Natural killer cell treated with Interleukin-12 subunit alpha and Interleukin-12 subunit beta and Interleukin-15 and Interleukin-18, amount 100 ng/mL, for 72 hours (primary cell): ENCODE data around the gene NEDD4L. TPM values are rescaled to one million over a fixed set of nuclear protein-coding genes. Genes with fewer than 3 reads are reported as not detected.

Experiments used
- ATAC-seq, 2 donors: fragments of 150-1000 bp; cut with Tn5 transposase in 1 of 2; sonication (Bioruptor Pico), chemical (Tn5 transposase) in 1 of 2; 2 replicates each; pipeline ENCODE4 v1.10.0; 2021
- DNase-seq: peaks from one replicate; pipeline ENCODE4 v3.0.0; 2022; ENCODE audit warnings: low spot score
- H3K27ac Mint-ChIP-seq, 2 donors: 1 replicate in 1 of 2; 2 replicates in 1 of 2; pipeline ENCODE4 v1.8.0; 2022; ENCODE audit warnings: mixed read lengths in 2 of 2, mild to moderate bottlenecking in 1 of 2, moderate library complexity in 1 of 2
- H3K27me3 Mint-ChIP-seq, 2 donors: 1 replicate in 1 of 2; 2 replicates in 1 of 2; pipeline ENCODE4 v1.8.0; 2022; ENCODE audit warnings: mixed read lengths in 2 of 2
- H3K36me3 Mint-ChIP-seq: one replicate; pipeline ENCODE4 v1.8.0; 2022; ENCODE audit warnings: mixed read lengths
- H3K4me1 Mint-ChIP-seq, 2 donors: 1 replicate in 1 of 2; 2 replicates in 1 of 2; pipeline ENCODE4 v1.8.0; 2022; ENCODE audit warnings: low read depth in 2 of 2, mixed read lengths in 2 of 2, mild to moderate bottlenecking in 1 of 2
- H3K4me3 Mint-ChIP-seq: one replicate; pipeline ENCODE4 v1.8.0; 2022; ENCODE audit warnings: mixed read lengths
- H3K9me3 Mint-ChIP-seq: 2 replicates; pipeline ENCODE4 v1.8.0; 2022; ENCODE audit warnings: mixed read lengths
- total RNA-seq, 2 donors: library from RNA; stranded (reverse); gene quantifications; one replicate each; pipeline ENCODE4 v1.2.3, GENCODE V29; 2022

The NEDD4L gene
- total RNA-seq, 2 donors from 2014 or later = 8.6 to 16.5 TPM

- Mint-ChIP-seq H3K27me3 (peaks cover 0 to 2% of the 10 kb centered on the region in 2 donors), H3K4me3 (no peak overlapping the region), H3K27ac (no peak overlapping the region), H3K9me3 (no peaks in the 10 kb centered on the region), H3K36me3 (no peaks in the 10 kb centered on the region), H3K4me1 (peaks cover 0 to 7% of the 10 kb centered on the region in 2 donors)
- DNase-seq (no peak), ATAC-seq (no peak)
Observed at GRCh38 chr18:58097907-58098166, 53.8 kb downstream of the NEDD4L start.

GRCh38 chr18:58098706-58099105 lies 54.7 kb downstream of the NEDD4L start:
- H3K36me3 Mint-ChIP-seq = no peaks in the 10 kb centered on the region
- H3K9me3 Mint-ChIP-seq = no peaks in the 10 kb centered on the region
- no peak overlapping the region for H3K27ac Mint-ChIP-seq
- peaks cover 6% of the 10 kb centered on the region in 2 donors for H3K27me3 Mint-ChIP-seq
- no peak overlapping the region for H3K4me3 Mint-ChIP-seq
- DNase-seq (no peak), ATAC-seq (no peak)
- H3K4me1 Mint-ChIP-seq = peaks cover 0 to 10% of the 10 kb centered on the region in 2 donors

GRCh38 chr18:58100154-58100553 lies 56.1 kb downstream of the NEDD4L start:
- H3K27me3 Mint-ChIP-seq = peaks cover 7 to 20% of the 10 kb centered on the region in 2 donors
- H3K36me3 Mint-ChIP-seq = no peaks in the 10 kb centered on the region
- DNase-seq (no peak), ATAC-seq (no peak)
- H3K4me1 Mint-ChIP-seq = peaks cover 0 to 6% of the 10 kb centered on the region in 2 donors
- no peaks in the 10 kb centered on the region for H3K9me3 Mint-ChIP-seq
- H3K4me3 Mint-ChIP-seq = no peak overlapping the region
- no peak overlapping the region for H3K27ac Mint-ChIP-seq

GRCh38 chr18:58101291-58101794 lies 57.3 kb downstream of the NEDD4L start:
- H3K4me3 Mint-ChIP-seq = no peak overlapping the region
- H3K9me3 Mint-ChIP-seq = no peaks in the 10 kb centered on the region
- DNase-seq = no peak
- H3K27ac Mint-ChIP-seq = no peak overlapping the region
- ATAC-seq = no peak
- H3K27me3 Mint-ChIP-seq = peaks cover 7 to 20% of the 10 kb centered on the region in 2 donors
- peaks cover 0 to 6% of the 10 kb centered on the region in 2 donors for H3K4me1 Mint-ChIP-seq
- H3K36me3 Mint-ChIP-seq = no peaks in the 10 kb centered on the region

GRCh38 chr18:58102018-58102417 lies 58.0 kb downstream of the NEDD4L start:
- Mint-ChIP-seq H3K27me3 (peaks cover 8 to 20% of the 10 kb centered on the region in 2 donors), H3K27ac (no peak overlapping the region), H3K36me3 (no peaks in the 10 kb centered on the region), H3K9me3 (no peaks in the 10 kb centered on the region), H3K4me3 (no peak overlapping the region), H3K4me1 (peaks cover 0 to 6% of the 10 kb centered on the region in 2 donors)
- DNase-seq (no peak), ATAC-seq (no peak)

GRCh38 chr18:58102875-58103274 lies 58.8 kb downstream of the NEDD4L start:
- no peak overlapping the region for H3K4me3 Mint-ChIP-seq
- H3K4me1 Mint-ChIP-seq = peaks cover 0 to 6% of the 10 kb centered on the region in 2 donors
- no peak for ATAC-seq
- no peak for DNase-seq
- no peaks in the 10 kb centered on the region for H3K36me3 Mint-ChIP-seq
- peaks cover 10 to 20% of the 10 kb centered on the region in 2 donors for H3K27me3 Mint-ChIP-seq
- no peak overlapping the region for H3K27ac Mint-ChIP-seq
- H3K9me3 Mint-ChIP-seq = no peaks in the 10 kb centered on the region

- no peak for DNase-seq
- Mint-ChIP-seq H3K36me3 (no peaks in the 10 kb centered on the region), H3K9me3 (no peaks in the 10 kb centered on the region), H3K27ac (no peak overlapping the region), H3K4me1 (peaks cover 0 to 6% of the 10 kb centered on the region in 2 donors), H3K27me3 (peaks cover 10 to 20% of the 10 kb centered on the region in 2 donors), H3K4me3 (no peak overlapping the region)
- ATAC-seq = no peak
Observed at GRCh38 chr18:58103339-58103985, 59.4 kb downstream of the NEDD4L start.

GRCh38 chr18:58104096-58104495 lies 60.1 kb downstream of the NEDD4L start:
- ATAC-seq (no peak), DNase-seq (no peak)
- peaks cover 0 to 6% of the 10 kb centered on the region in 2 donors for H3K4me1 Mint-ChIP-seq
- no peaks in the 10 kb centered on the region for H3K9me3 Mint-ChIP-seq
- peaks cover 10 to 20% of the 10 kb centered on the region in 2 donors for H3K27me3 Mint-ChIP-seq
- H3K27ac Mint-ChIP-seq = no peak overlapping the region
- H3K4me3 Mint-ChIP-seq = no peak overlapping the region
- no peaks in the 10 kb centered on the region for H3K36me3 Mint-ChIP-seq

GRCh38 chr18:58105206-58105887 lies 61.3 kb downstream of the NEDD4L start:
- no peak overlapping the region for H3K27ac Mint-ChIP-seq
- no peak overlapping the region for H3K4me3 Mint-ChIP-seq
- no peak for DNase-seq
- no peak for ATAC-seq
- peaks cover 13 to 28% of the 10 kb centered on the region in 2 donors for H3K27me3 Mint-ChIP-seq
- H3K9me3 Mint-ChIP-seq = no peaks in the 10 kb centered on the region
- no peaks in the 10 kb centered on the region for H3K36me3 Mint-ChIP-seq
- H3K4me1 Mint-ChIP-seq = peaks cover 0 to 3% of the 10 kb centered on the region in 2 donors

- H3K9me3 Mint-ChIP-seq = no peaks in the 10 kb centered on the region
- H3K36me3 Mint-ChIP-seq = no peaks in the 10 kb centered on the region
- ATAC-seq (no peak), DNase-seq (no peak)
- peaks cover 15 to 28% of the 10 kb centered on the region in 2 donors for H3K27me3 Mint-ChIP-seq
- H3K4me3 Mint-ChIP-seq = no peak overlapping the region
- no peak overlapping the region for H3K27ac Mint-ChIP-seq
- H3K4me1 Mint-ChIP-seq = peaks cover 0 to 3% of the 10 kb centered on the region in 2 donors
Observed at GRCh38 chr18:58105888-58106260, 61.8 kb downstream of the NEDD4L start.

GRCh38 chr18:58106289-58107070 lies 62.5 kb downstream of the NEDD4L start:
- ATAC-seq (no peak), DNase-seq (no peak)
- Mint-ChIP-seq H3K4me3 (no peak overlapping the region), H3K36me3 (no peaks in the 10 kb centered on the region), H3K27me3 (peaks cover 17 to 28% of the 10 kb centered on the region in 2 donors), H3K4me1 (peaks cover 0 to 3% of the 10 kb centered on the region in 2 donors), H3K9me3 (no peaks in the 10 kb centered on the region), H3K27ac (no peak overlapping the region)

- no peak for ATAC-seq
- no peak overlapping the region for H3K4me3 Mint-ChIP-seq
- no peak for DNase-seq
- no peak overlapping the region for H3K27ac Mint-ChIP-seq
- peaks cover 13 to 17% of the 10 kb centered on the region in 2 donors for H3K27me3 Mint-ChIP-seq
- peaks cover 7% of the 10 kb centered on the region in 2 donors for H3K4me1 Mint-ChIP-seq
- H3K36me3 Mint-ChIP-seq = no peaks in the 10 kb centered on the region
- H3K9me3 Mint-ChIP-seq = no peaks in the 10 kb centered on the region
Observed at GRCh38 chr18:58109256-58109655, 65.2 kb downstream of the NEDD4L start.

- ATAC-seq (no peak), DNase-seq (no peak)
- Mint-ChIP-seq H3K27me3 (peaks cover 8 to 13% of the 10 kb centered on the region in 2 donors), H3K9me3 (no peaks in the 10 kb centered on the region), H3K27ac (no peak overlapping the region), H3K4me3 (no peak overlapping the region), H3K4me1 (peaks cover 7% of the 10 kb centered on the region in 2 donors), H3K36me3 (no peaks in the 10 kb centered on the region)
Observed at GRCh38 chr18:58110398-58110797, 66.4 kb downstream of the NEDD4L start.

- no peak for DNase-seq
- no peak overlapping the region for H3K27ac Mint-ChIP-seq
- peaks cover 7% of the 10 kb centered on the region in 2 donors for H3K4me1 Mint-ChIP-seq
- peaks cover 8 to 10% of the 10 kb centered on the region in 2 donors for H3K27me3 Mint-ChIP-seq
- H3K9me3 Mint-ChIP-seq = no peaks in the 10 kb centered on the region
- no peak overlapping the region for H3K4me3 Mint-ChIP-seq
- no peak for ATAC-seq
- H3K36me3 Mint-ChIP-seq = no peaks in the 10 kb centered on the region
Observed at GRCh38 chr18:58112174-58112573, 68.1 kb downstream of the NEDD4L start.
